Heart left ventricle (tissue), 16 donors: ENCODE measurements around the gene HOTAIR. TPM values are rescaled to one million over a fixed set of nuclear protein-coding genes. Genes with fewer than 3 reads are reported as not detected.

ENCODE experiments used
- ATAC-seq, 4 donors: fragments of 200-7000 bp; cut with Tn5 transposase; one replicate each; pipeline ENCODE4 v1.9.1; 2020 to 2022; ENCODE audit warnings: moderate library complexity in 4 of 4, mild to moderate bottlenecking in 3 of 4, moderate number of reproducible peaks in 1 of 4
- DNase-seq, 5 donors: peaks; one replicate each; pipeline ENCODE4 v3.0.0-alpha.2; 2020
- H3K27ac ChIP-seq, 12 donors: fragments of 200-600 bp; sonication (generic) in 4 of 12; one replicate each; pipeline versions ENCODE4 v1.5.0 to v1.8.0; 2016 to 2022; ENCODE audit warnings: mild to moderate bottlenecking in 2 of 12
- H3K27me3 ChIP-seq, 9 donors: fragments of 200-600 bp; sonication (generic) in 2 of 9; one replicate each; pipeline versions ENCODE4 v1.5.1 to v1.8.0; 2016 to 2022; ENCODE audit warnings: mild to moderate bottlenecking in 3 of 9
- H3K36me3 ChIP-seq, 9 donors: fragments of 200-600 bp; sonication (generic) in 2 of 9; one replicate each; pipeline versions ENCODE4 v1.5.0 to v1.8.0; 2018 to 2022; ENCODE audit warnings: mild to moderate bottlenecking in 2 of 9
- H3K4me1 ChIP-seq, 12 donors: fragments of 200-600 bp; sonication (generic) in 4 of 12; one replicate each; pipeline versions ENCODE4 v1.5.0 to v1.8.0; 2016 to 2022; ENCODE audit warnings: mild to moderate bottlenecking in 3 of 12
- H3K4me3 ChIP-seq, 12 donors: fragments of 200-600 bp; sonication (generic) in 4 of 12; one replicate each; pipeline versions ENCODE4 v1.5.0 to v1.8.0; 2017 to 2022; ENCODE audit warnings: mild to moderate bottlenecking in 9 of 12, moderate library complexity in 4 of 12
- H3K9me3 ChIP-seq, 12 donors: fragments of 200-600 bp; sonication (generic) in 4 of 12; one replicate each; pipeline versions ENCODE4 v1.5.0 to v1.8.0; 2016 to 2022; ENCODE audit warnings: mild to moderate bottlenecking in 1 of 12
- POLR2A ChIP-seq, 2 donors: fragments of 450-650 bp; IDR thresholded peaks; one replicate each; pipeline ENCODE4 v1.6.1; 2017; ENCODE audit warnings: antibody characterized with exemption in 2 of 2, mild to moderate bottlenecking in 2 of 2, moderate library complexity in 2 of 2
- WGBS, 4 donors: extraction: QIAGEN DNeasy Blood & Tissue Kit in 2 of 4; methylation state at CpG; one replicate each; pipeline versions ENCODE4 v1.1.5 to v1.1.7; 2013 to 2018; 5-methylcytosine and 5-hydroxymethylcytosine counted together
- intact Hi-C, 10 donors: fragments of 100-400 bp; cut with DNase I; formaldehyde crosslinking; loops; one replicate each; pipeline versions ENCODE4 v1.11.1 to v1.14.2; 2022
- polyA plus RNA-seq, 2 donors: library from polyadenylated mRNA; stranded (reverse); fragments of 200-250 nt; gene quantifications; one replicate each; pipeline ENCODE4 v1.2.3, GENCODE V29; 2013
- total RNA-seq, 9 donors: library from RNA; depleted of rRNA in 2 of 9; stranded (reverse); fragments of >200 nt in 2 of 9; fragmentation: NEBNext Ultra II Directional in 3 of 9; extraction: Animal tissue kit (Norgen Biotek cat#: 25700) in 3 of 9; gene quantifications; one replicate each; pipeline versions ENCODE4 v1.1.0 to v1.2.4, GENCODE V29; 2016 to 2023
- TF ChIP-seq, protein P1 (sequence below), 12 donors: fragments of 200-600 bp; sonication (generic) in 4 of 12; IDR thresholded peaks; one replicate each; pipeline versions ENCODE4 v1.5.0 to v1.8.0; 2018 to 2022; ENCODE audit warnings: antibody characterized with exemption in 12 of 12, mild to moderate bottlenecking in 5 of 12
- donor health status: ischemic (EF 13 %, LVEDD 7.1; RV severe dilation, severe dysfunction).
- donor health status: healthy with polysubstance abuse.
- donor health status: DM: no; HTN: yes; CAD: no.
- donor health status: DM: no; HTN: no; CAD: no.
- donor health status: ischemic (EF 25% LVEDD 6.9; RV normal size, moderate dysfunction).
- donor health status: ischemic (EF 25% LVEDD 5.7; RV mildly dilated, moderate dysfunction).
- donor health status: healthy.
- donor health status: DM: yes; HTN: yes; CAD: no.
- donor health status: ischemic (EF 35%, LVEDD 5.7; RV mildly dilated, moderate dysfunction).
- donor health status: nonischemic (EF 11% LVEDD 7.7; RV severe dilation, severe dysfunction).
- donor health status: DM: yes; HTN: yes; CAD: no.
- donor health status: PGD.
- donor health status: ischemic (EF 29% LVEDD 5.4; RV normal size, mild dysfunction).
- donor health status: nonischemic (EF 23%, LVEDD 6.1; RV moderate dilation, normal function).

Gene HOTAIR
- total and polyA plus RNA-seq, 11 donors = not detected

DNA sequence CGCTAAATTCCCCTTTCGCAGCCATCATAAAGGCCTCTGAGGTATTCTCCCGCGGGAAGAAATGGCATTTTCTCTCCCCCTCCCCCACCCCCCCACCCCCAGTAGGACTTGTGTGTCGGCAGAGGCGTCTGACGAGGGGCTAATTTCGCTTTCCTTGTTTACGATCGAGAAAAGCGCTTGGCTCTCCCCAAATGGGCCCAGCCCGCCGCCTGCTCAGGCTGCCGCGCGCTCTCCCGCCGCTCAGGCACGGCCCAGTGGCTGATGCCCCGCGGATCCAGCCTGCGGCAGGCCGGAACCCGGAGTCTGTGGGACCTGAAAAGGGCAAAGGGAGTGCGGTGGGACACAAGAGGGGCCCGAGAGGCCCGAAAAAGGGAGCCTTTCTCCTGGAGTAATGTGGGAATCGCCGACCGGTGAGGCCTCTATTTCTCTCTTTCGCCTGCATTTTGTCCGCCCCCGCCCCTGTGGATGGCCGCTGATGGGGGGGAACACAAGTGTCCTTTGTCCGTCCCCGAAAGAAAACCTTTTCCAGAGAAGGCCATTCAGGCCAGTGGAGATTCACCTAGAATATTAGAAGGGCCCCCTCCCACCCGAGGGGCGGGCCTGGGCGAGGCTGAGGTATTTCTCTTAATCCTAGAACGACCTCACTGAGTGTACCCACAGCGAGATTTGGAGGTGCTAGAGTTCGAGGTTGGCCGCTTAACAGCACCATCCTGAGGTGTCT lies 44.5 kb upstream of the HOTAIR start:
- intact Hi-C loops = no loop called here
- Histone ChIP-seq H3K36me3 (no peaks in the 10 kb centered on the region), H3K9me3 (no peaks in the 10 kb centered on the region), H3K4me1 (peaks cover 0 to 48% (median 23%) of the 10 kb centered on the region in 12 donors), H3K27ac (peak overlapping the region in 8 of 12 donors; percentile 9 to 75 (median 46)), H3K27me3 (peaks cover 45 to 98% (median 78%) of the 10 kb centered on the region in 9 donors), H3K4me3 (peak overlapping the region in 2 of 12 donors; percentile 10 to 11)
- WGBS, 4 donors = 42 to 54% (median 45%) methylated on average over 29 to 43 of the region's 43 CpGs
- no peak for ATAC-seq
- DNase-seq = no peak
- no peak for TF ChIP-seq POLR2A (IDR thresholded peaks at IDR 0.05)
- TF ChIP-seq, protein P1, sequence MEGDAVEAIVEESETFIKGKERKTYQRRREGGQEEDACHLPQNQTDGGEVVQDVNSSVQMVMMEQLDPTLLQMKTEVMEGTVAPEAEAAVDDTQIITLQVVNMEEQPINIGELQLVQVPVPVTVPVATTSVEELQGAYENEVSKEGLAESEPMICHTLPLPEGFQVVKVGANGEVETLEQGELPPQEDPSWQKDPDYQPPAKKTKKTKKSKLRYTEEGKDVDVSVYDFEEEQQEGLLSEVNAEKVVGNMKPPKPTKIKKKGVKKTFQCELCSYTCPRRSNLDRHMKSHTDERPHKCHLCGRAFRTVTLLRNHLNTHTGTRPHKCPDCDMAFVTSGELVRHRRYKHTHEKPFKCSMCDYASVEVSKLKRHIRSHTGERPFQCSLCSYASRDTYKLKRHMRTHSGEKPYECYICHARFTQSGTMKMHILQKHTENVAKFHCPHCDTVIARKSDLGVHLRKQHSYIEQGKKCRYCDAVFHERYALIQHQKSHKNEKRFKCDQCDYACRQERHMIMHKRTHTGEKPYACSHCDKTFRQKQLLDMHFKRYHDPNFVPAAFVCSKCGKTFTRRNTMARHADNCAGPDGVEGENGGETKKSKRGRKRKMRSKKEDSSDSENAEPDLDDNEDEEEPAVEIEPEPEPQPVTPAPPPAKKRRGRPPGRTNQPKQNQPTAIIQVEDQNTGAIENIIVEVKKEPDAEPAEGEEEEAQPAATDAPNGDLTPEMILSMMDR (IDR thresholded peaks at IDR 0.05) = no peak

DNA sequence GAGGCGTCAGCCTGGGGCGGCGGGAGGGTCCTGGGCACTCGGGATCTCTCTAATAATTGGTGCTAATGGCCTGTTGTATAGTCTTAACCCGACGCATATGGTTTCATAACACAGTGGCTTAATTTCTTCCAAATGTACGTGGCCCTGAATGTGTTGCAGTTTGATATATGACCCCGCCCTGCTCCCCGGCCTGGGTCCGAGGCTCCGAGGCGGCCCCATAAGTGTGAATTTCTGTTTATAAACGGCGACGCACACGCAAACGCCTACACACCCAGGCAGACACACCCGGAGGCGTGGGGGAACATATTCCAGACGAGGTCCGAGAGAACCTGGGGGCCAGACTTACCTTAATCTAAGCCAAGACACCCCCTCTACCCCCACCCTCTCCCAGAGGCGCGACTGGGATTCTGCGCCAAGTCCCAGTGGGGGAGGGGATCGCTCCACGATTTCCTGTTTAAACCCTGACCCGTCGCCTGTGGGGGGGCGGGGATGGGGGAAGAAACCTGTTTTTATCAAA lies 43.8 kb upstream of the HOTAIR start:
- 42 to 52% (median 48%) methylated on average over 23 to 29 of the region's 29 CpGs for WGBS, 4 donors
- ATAC-seq = no peak
- peak overlapping the region in 2 of 12 donors; percentile 24 to 25 for H3K27ac ChIP-seq
- H3K4me1 ChIP-seq = peaks cover 0 to 50% (median 24%) of the 10 kb centered on the region in 12 donors
- peaks cover 43 to 97% (median 79%) of the 10 kb centered on the region in 9 donors for H3K27me3 ChIP-seq
- H3K36me3 ChIP-seq = no peaks in the 10 kb centered on the region
- DNase-seq = no peak
- no peak for TF ChIP-seq POLR2A (IDR thresholded peaks at IDR 0.05)
- TF ChIP-seq, protein P1 (IDR thresholded peaks at IDR 0.05) = no peak
- peak overlapping the region in 7 of 12 donors; percentile 41 to 56 (median 49) for H3K4me3 ChIP-seq
- no peaks in the 10 kb centered on the region for H3K9me3 ChIP-seq
- intact Hi-C loops = no loop called here

DNA sequence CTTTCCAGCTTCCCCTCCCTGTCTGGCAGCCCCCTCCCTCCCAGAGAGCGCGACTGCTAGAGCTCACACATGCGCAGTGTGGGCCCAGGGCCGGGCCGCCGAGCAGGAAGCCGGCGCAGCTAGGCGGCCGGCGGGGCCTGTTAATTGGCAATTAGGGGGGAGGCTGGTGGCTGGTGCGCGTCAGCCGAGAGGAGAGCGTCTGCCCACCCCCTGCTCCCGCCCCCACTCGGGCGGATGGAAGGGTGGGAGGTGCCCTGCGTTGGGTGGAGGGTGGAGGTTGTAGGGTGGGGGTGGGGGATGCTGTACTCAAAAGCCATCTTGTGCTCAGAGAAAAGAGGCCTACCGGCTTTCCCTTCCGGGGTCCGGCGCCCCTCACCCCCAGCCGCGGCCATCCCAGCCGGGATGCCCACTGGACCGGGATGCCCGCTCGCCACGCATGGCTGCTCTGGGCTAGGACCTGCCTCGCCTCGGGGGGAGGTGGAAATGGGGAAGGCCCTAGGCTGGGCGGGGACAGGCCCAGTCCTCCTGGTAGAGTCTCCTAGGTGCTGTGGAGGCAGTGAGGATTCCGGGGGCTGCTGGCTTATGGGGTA lies 43.2 kb upstream of the HOTAIR start:
- 0 to 8% (median 4%) methylated on average over 8 to 34 of the region's 34 CpGs for WGBS, 4 donors
- H3K36me3 ChIP-seq = no peaks in the 10 kb centered on the region
- peak; percentile 63 to 88 (median 86) for ATAC-seq
- TF ChIP-seq, protein P1 (IDR thresholded peaks at IDR 0.05) = peak in 1 of 12 donors; percentile 7
- no peak for TF ChIP-seq POLR2A (IDR thresholded peaks at IDR 0.05)
- peak overlapping the region in 3 of 12 donors; percentile 24 to 39 (median 25) for H3K27ac ChIP-seq
- H3K27me3 ChIP-seq = peaks cover 48 to 97% (median 79%) of the 10 kb centered on the region in 9 donors
- H3K4me3 ChIP-seq = peak overlapping the region; percentile 13 to 56 (median 48)
- peaks cover 0 to 50% (median 24%) of the 10 kb centered on the region in 12 donors for H3K4me1 ChIP-seq
- intact Hi-C loops = no loop called here
- peak; percentile 38 to 86 (median 67) for DNase-seq
- no peaks in the 10 kb centered on the region for H3K9me3 ChIP-seq
